ENCODE measurements around the gene ZNF560. TPM values are rescaled to one million over a fixed set of nuclear protein-coding genes. Genes with fewer than 3 reads are reported as not detected.
"Not testable (repeated sequence)": the region's sequence is repeated elsewhere in the genome, so short reads cannot be mapped to it uniquely, and the experiment has no call there.

Gene ZNF560
- not detected for total RNA-seq
- long read RNA-seq, donor 1: 0 reads
- long read RNA-seq, donor 2: 0 reads

DNA sequence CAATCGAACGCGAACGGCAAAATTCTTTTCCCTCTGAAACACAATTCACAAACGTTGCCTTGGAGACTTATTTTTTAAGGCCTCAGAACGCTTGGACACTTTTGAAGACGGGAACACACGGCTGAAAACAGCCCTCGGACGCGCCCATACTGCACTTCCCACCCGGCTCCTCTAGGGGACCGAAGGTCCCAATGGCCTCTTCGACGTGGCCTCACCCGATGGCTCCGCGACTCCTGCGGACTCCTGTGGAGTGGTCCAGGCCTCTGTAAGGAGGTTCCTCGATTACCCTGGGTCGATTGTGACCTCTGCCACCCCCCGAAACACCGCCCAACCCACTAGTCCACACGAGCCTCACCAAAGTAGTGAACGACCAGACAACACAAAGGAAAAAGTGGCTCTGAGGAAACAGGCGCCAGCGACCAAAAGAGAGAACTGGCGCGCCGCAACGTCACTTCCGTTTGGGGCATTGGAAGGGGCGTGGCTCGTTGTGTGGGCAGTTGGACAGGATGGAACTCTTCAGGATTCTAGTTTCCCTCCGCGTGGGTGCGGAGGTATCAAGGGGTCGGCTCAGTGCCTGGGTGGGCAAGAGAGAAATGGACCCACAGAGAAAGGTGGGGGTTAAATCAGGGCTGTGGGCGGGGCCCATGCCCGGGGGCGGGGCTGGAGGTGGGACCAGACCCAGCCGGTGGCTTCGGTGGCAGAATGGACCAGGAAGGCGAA lies at the start of gene ZNF560:
Gene ZNF560 (minus strand): TSS at position 434 of the 720 bp plus-strand sequence. CDS start 23,303 bp downstream, outside the sequence.
- H3K4me1 ChIP-seq (ENCODE audit: low read depth): no peaks in the 10 kb centered on the region
- no peak within 1 kb of the TSS for H3K4me3 ChIP-seq
- H3K36me3 ChIP-seq (ENCODE audit: low read depth): no peaks in the 10 kb centered on the region
- TF ChIP-seq, protein P1, sequence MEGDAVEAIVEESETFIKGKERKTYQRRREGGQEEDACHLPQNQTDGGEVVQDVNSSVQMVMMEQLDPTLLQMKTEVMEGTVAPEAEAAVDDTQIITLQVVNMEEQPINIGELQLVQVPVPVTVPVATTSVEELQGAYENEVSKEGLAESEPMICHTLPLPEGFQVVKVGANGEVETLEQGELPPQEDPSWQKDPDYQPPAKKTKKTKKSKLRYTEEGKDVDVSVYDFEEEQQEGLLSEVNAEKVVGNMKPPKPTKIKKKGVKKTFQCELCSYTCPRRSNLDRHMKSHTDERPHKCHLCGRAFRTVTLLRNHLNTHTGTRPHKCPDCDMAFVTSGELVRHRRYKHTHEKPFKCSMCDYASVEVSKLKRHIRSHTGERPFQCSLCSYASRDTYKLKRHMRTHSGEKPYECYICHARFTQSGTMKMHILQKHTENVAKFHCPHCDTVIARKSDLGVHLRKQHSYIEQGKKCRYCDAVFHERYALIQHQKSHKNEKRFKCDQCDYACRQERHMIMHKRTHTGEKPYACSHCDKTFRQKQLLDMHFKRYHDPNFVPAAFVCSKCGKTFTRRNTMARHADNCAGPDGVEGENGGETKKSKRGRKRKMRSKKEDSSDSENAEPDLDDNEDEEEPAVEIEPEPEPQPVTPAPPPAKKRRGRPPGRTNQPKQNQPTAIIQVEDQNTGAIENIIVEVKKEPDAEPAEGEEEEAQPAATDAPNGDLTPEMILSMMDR (IDR thresholded peaks at IDR 0.05): no peak
- peaks cover 80% of the 10 kb centered on the region for H3K9me3 ChIP-seq
- ATAC-seq (no peak), DNase-seq (no peak)
- intact Hi-C loops (cut with DNase I, micrococcal nuclease): no loop called here

DNA sequence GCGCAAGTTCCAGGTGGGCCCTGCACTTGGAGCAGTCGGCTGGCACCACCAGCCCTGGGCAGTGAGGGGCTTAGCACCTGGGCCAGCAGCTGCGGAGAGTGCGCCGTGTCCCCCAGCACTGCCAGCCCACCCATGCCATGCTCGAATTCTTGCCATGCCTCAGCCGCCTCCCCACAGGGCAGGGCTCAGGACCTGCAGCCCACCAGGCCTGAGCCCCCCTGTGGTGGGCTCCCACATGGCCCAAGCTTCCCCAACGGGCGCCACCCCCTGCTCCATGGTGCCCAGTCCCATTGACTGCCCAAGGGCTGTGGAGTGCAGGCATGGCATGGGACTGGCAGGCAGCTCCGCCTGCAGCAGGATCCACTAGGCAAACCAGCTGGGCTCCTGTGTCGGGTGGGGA lies 49.5 kb upstream of the ZNF560 start:
- H3K9me3 ChIP-seq: peaks cover 36% of the 10 kb centered on the region
- ATAC-seq (no peak), DNase-seq (no peak)
- no peaks in the 10 kb centered on the region for H3K36me3 ChIP-seq (ENCODE audit: low read depth)
- TF ChIP-seq, protein P1 (IDR thresholded peaks at IDR 0.05): no peak
- no peaks in the 10 kb centered on the region for H3K4me1 ChIP-seq (ENCODE audit: low read depth)
- no peak overlapping the region for H3K4me3 ChIP-seq
- intact Hi-C loops (cut with DNase I, micrococcal nuclease): no loop called here

DNA sequence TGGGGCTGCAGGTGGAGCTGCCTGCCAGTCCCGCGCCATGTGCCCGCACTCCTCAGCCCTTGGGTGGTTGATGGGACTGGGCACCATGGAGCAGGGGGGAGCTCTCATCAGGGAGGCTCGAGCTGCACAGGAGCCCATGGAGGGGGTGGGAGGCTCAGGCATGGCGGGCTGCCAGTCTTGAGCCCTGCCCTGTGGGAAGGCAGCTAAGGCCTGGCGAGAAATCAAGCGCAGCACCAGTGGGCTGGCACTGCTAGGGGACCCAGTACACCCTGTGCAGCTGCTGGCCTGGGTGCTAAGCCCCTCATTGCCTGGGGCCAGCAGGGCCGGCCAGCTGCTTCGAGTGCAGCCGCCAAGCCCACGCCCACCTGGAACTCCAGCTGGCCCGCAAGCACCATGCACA lies 42.9 kb upstream of the ZNF560 start:
- intact Hi-C loops (cut with DNase I, micrococcal nuclease); H3K4me1 ChIP-seq (ENCODE audit: low read depth); H3K36me3 ChIP-seq (ENCODE audit: low read depth); DNase-seq; H3K4me3 ChIP-seq; ATAC-seq: not testable (repeated sequence)
- H3K9me3 ChIP-seq: peaks cover 14% of the 10 kb centered on the region

DNA sequence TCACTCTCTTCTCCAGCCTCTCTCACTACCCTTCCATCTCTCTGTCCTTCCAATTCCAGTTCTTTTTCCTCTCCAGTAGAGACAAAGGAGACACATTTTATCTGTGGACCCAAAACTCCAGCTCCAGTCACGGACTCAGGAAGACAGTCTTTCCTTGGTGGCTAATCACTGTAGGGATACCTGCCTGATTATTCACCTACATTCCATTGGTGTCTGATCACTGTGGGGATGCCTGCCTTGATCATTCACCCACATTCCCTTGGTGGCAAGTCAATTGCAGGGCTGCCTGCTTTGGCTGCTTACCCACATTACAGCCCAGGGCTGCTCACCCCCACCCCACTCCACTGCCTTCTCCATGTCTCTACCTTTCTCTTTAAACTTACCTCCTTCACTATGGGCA lies 41.5 kb upstream of the ZNF560 start:
- H3K4me3 ChIP-seq; ATAC-seq; DNase-seq; H3K4me1 ChIP-seq (ENCODE audit: low read depth); H3K36me3 ChIP-seq (ENCODE audit: low read depth); intact Hi-C loops (cut with DNase I, micrococcal nuclease): not testable (repeated sequence)
- H3K9me3 ChIP-seq: peaks cover 22% of the 10 kb centered on the region

DNA sequence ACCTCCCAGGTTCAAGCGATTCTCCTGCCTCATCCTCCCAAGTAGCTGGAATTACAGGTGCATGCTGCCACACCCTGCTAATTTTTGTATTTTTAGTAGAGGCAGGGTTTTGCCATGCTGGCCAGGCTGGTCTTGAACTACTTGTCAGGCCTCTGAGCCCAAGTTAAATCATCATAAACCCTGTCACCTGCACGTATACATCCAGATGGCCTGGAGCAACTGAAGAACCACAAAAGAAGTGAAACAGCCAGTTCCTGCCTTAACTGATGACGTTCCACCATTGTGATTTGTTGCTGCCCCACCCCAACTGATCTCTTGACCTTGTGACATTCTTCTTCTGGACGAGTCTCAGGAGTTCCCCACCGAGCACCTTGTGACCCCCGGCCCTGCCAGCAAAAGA lies 40.8 kb upstream of the ZNF560 start:
- intact Hi-C loops (cut with DNase I, micrococcal nuclease); H3K4me3 ChIP-seq: not testable (repeated sequence)

DNA sequence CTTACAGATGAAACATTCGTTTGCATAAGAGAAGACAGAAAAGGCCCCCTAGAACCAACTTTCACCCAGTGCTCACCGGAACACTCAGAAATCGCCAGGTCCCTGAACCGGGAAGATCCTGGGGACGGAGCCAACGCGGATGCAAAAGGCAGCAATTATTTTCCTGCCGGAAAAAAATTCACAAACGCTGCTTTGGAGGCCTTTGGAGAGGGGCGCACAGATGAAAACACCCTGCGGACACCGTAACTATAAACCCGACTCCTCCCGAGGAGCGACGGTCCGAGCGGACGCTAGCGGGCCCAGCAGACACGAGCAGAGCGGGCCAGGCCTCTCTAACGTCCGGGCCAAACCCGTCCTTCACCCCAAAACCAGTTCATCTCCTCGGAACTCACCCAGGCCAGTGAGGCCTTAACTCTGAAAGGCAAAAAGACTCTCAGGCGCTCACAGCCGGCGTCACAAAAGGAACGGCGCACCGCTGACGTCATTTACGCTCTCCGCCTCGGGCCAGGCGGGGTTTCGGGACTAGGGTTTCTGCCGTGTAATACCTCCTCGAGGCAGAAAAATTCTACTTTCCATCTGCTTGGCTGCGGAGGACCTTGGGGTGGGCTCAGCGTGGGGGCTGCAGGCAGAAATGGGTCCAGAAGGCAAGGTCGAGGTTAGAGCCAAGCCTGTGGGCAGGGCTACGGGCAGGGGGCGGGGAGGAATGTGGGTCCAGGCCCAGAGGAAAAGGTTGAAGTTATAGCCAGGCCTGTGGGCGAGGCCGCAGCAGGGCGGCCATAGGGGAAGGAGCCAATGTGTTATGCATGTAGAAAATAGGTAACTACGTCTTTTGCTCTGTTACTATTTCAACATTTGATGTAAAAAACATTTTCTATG lies 40.0 kb upstream of the ZNF560 start, which contains the start of gene ZNF426:
Gene ZNF426 (minus strand): TSS at position 463 of the 876 bp plus-strand sequence. CDS start 2,413 bp downstream, outside the sequence.
- peaks cover 32% of the 10 kb centered on the region for H3K9me3 ChIP-seq
- TF ChIP-seq, protein P1 (IDR thresholded peaks at IDR 0.05): no peak
- peak within 1 kb of the TSS; percentile 64 for H3K4me3 ChIP-seq
- intact Hi-C loops (cut with DNase I, micrococcal nuclease): no loop called here
- peaks cover 7% of the 10 kb centered on the region for H3K4me1 ChIP-seq (ENCODE audit: low read depth)
- peaks cover 20% of the 10 kb centered on the region for H3K36me3 ChIP-seq (ENCODE audit: low read depth)
- DNase-seq (peak; percentile 90 to 92 (median 91)), ATAC-seq (peak; percentile 99)

More for the DNA sequence above, 40.8 kb upstream of the ZNF560 start:
- peaks cover 28% of the 10 kb centered on the region for H3K9me3 ChIP-seq
- H3K4me1 ChIP-seq (ENCODE audit: low read depth); ATAC-seq; DNase-seq: not testable (repeated sequence)
- peaks cover 12% of the 10 kb centered on the region for H3K36me3 ChIP-seq (ENCODE audit: low read depth)

DNA sequence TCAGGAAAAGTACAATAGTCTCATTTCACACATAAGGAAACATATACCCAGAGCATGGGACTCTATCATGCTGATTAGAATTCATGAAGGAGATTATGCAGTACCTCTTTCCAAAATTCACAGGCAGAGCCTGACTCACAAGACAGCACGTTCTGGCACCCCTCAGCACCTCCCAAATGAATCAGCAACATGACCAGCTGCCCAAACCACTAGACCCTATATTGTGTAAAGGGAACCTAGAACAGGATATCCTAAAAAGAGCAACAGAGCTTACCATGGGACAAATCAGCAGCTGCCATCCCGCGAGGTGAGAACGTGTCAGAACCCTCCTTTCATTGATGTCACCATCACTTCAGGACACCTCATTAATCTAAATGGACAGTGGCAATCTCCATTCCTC lies 37.5 kb upstream of the ZNF560 start:
- DNase-seq (no peak), ATAC-seq (no peak)
- intact Hi-C loops (cut with DNase I, micrococcal nuclease): no loop called here
- Histone ChIP-seq H3K4me1 (ENCODE audit: low read depth) (peaks cover 7% of the 10 kb centered on the region), H3K36me3 (ENCODE audit: low read depth) (peaks cover 42% of the 10 kb centered on the region), H3K9me3 (peaks cover 55% of the 10 kb centered on the region), H3K4me3 (no peak overlapping the region)
- TF ChIP-seq, protein P1 (IDR thresholded peaks at IDR 0.05): no peak

Data from mucosa of descending colon (tissue), 3 donors.